Progenitor cell of endocrine pancreas (in vitro differentiated cells): ENCODE results near the gene TGFB1. TPM values are rescaled to one million over a fixed set of nuclear protein-coding genes. Genes with fewer than 3 reads are reported as not detected.

ENCODE experiments used
- DNase-seq: peaks from one replicate; pipeline ENCODE4 v3.0.0; 2021; ENCODE audit warnings: low spot score; ENCODE audit not compliant: unreplicated experiment
- H3K27ac Mint-ChIP-seq: 2 replicates; pipeline ENCODE4 v1.8.0; 2021; ENCODE audit warnings: mild to moderate bottlenecking, moderate library complexity, mixed read lengths
- H3K27me3 Mint-ChIP-seq: 2 replicates; pipeline ENCODE4 v1.8.0; 2021; ENCODE audit warnings: mixed read lengths
- H3K36me3 Mint-ChIP-seq: 2 replicates; pipeline ENCODE4 v1.8.0; 2022; ENCODE audit warnings: mixed read lengths; ENCODE audit not compliant: insufficient read depth
- H3K4me1 Mint-ChIP-seq: 2 replicates; pipeline ENCODE4 v1.8.0; 2021; ENCODE audit warnings: low read depth, mixed read lengths
- H3K4me3 Mint-ChIP-seq: 2 replicates; pipeline ENCODE4 v1.8.0; 2021; ENCODE audit warnings: low read depth, mild to moderate bottlenecking, moderate library complexity, mixed read lengths
- H3K9me3 Mint-ChIP-seq: 2 replicates; pipeline ENCODE4 v1.8.0; 2021; ENCODE audit warnings: low read depth, mixed read lengths
- CTCF ChIP-seq: fragments of 200-600 bp; sonication (generic); IDR thresholded peaks from one replicate; pipeline ENCODE4 v1.5.0; 2021; ENCODE audit warnings: antibody characterized with exemption, mild to moderate bottlenecking; ENCODE audit not compliant: unreplicated experiment
- total RNA-seq: library from RNA; stranded (reverse); gene quantifications from 2 replicates; pipeline ENCODE4 v1.2.1, GENCODE V29; 2021

Gene TGFB1
- total RNA-seq, 1 donor from 2014 or later: 4.3 TPM

GRCh38 chr19:41308450-41309179, 45.1 kb downstream of the TGFB1 start:
- TF ChIP-seq CTCF: peak; percentile 97
- Mint-ChIP-seq H3K36me3 (peaks cover 17% of the 10 kb centered on the region), H3K9me3 (no peaks in the 10 kb centered on the region), H3K4me3 (peak overlapping the region; percentile 97), H3K27me3 (no peaks in the 10 kb centered on the region), H3K4me1 (peaks cover 20% of the 10 kb centered on the region), H3K27ac (peak overlapping the region; percentile 89)
- peak; percentile 96 for DNase-seq

GRCh38 chr19:41307954-41308449, 45.7 kb downstream of the TGFB1 start:
- DNase-seq: no peak
- Mint-ChIP-seq H3K4me3 (no peak overlapping the region), H3K4me1 (peaks cover 18% of the 10 kb centered on the region), H3K36me3 (peaks cover 13% of the 10 kb centered on the region), H3K27ac (peak overlapping the region; percentile 89), H3K27me3 (no peaks in the 10 kb centered on the region), H3K9me3 (no peaks in the 10 kb centered on the region)
- TF ChIP-seq CTCF: no peak

GRCh38 chr19:41307090-41307875, 46.4 kb downstream of the TGFB1 start:
- H3K9me3 Mint-ChIP-seq: no peaks in the 10 kb centered on the region
- DNase-seq: no peak
- H3K4me3 Mint-ChIP-seq: no peak overlapping the region
- H3K36me3 Mint-ChIP-seq: peaks cover 16% of the 10 kb centered on the region
- H3K27ac Mint-ChIP-seq: peak overlapping the region; percentile 56
- peaks cover 18% of the 10 kb centered on the region for H3K4me1 Mint-ChIP-seq
- no peaks in the 10 kb centered on the region for H3K27me3 Mint-ChIP-seq
- no peak for TF ChIP-seq CTCF

- Mint-ChIP-seq H3K27ac (no peak overlapping the region), H3K4me1 (peaks cover 14% of the 10 kb centered on the region), H3K27me3 (no peaks in the 10 kb centered on the region), H3K4me3 (no peak overlapping the region), H3K36me3 (peaks cover 19% of the 10 kb centered on the region), H3K9me3 (no peaks in the 10 kb centered on the region)
- no peak for TF ChIP-seq CTCF
- no peak for DNase-seq
These were observed 47.6 kb downstream of the TGFB1 start for GRCh38 chr19:41305927-41306793.
